KG1 (cell line): ENCODE results near the gene EEPD1.

Experiments
- DNase-seq: peaks from one replicate; lab custom pipeline; 2025; lab: John Stamatoyannopoulos, UW

The EEPD1 gene

GRCh38 chr7:36279200-36279925 lies 126.3 kb downstream of the EEPD1 start:
- no peak for DNase-seq

GRCh38 chr7:36279926-36280315 lies 126.9 kb downstream of the EEPD1 start:
- DNase-seq = no peak

- no peak for DNase-seq
These were observed 128.1 kb downstream of the EEPD1 start for GRCh38 chr7:36280840-36281812.

GRCh38 chr7:36281945-36282717 lies 129.1 kb downstream of the EEPD1 start:
- no peak for DNase-seq

- DNase-seq = no peak
These were observed 130.1 kb downstream of the EEPD1 start for GRCh38 chr7:36283181-36283580.

- DNase-seq = peak; percentile 61
These were observed 130.7 kb downstream of the EEPD1 start for GRCh38 chr7:36283711-36284130.

- DNase-seq = no peak
These were observed 131.5 kb downstream of the EEPD1 start for GRCh38 chr7:36284456-36285090.

- DNase-seq = no peak
These were observed 132.2 kb downstream of the EEPD1 start for GRCh38 chr7:36285276-36285675.

- DNase-seq = no peak
These were observed 133.2 kb downstream of the EEPD1 start for GRCh38 chr7:36286226-36286625.

- no peak for DNase-seq
These were observed 133.6 kb downstream of the EEPD1 start for GRCh38 chr7:36286688-36287087.

- DNase-seq = no peak
These were observed 134.6 kb downstream of the EEPD1 start for GRCh38 chr7:36287371-36288241.

GRCh38 chr7:36288501-36288900 lies 135.4 kb downstream of the EEPD1 start:
- no peak for DNase-seq

- DNase-seq = no peak
These were observed 137.0 kb downstream of the EEPD1 start for GRCh38 chr7:36289833-36290661.

GRCh38 chr7:36291387-36292316 lies 138.6 kb downstream of the EEPD1 start:
- peak; percentile 49 for DNase-seq

GRCh38 chr7:36295090-36295489 lies 142.0 kb downstream of the EEPD1 start:
- no peak for DNase-seq

- no peak for DNase-seq
These were observed 143.2 kb downstream of the EEPD1 start for GRCh38 chr7:36296284-36296683.

GRCh38 chr7:36297364-36298009 lies 144.4 kb downstream of the EEPD1 start:
- no peak for DNase-seq

- no peak for DNase-seq
These were observed 145.1 kb downstream of the EEPD1 start for GRCh38 chr7:36298106-36298505.
